Measurements from ENCODE around the gene RAD54L2. TPM values are rescaled to one million over a fixed set of nuclear protein-coding genes. Genes with fewer than 3 reads are reported as not detected.

Gene RAD54L2, protein sequence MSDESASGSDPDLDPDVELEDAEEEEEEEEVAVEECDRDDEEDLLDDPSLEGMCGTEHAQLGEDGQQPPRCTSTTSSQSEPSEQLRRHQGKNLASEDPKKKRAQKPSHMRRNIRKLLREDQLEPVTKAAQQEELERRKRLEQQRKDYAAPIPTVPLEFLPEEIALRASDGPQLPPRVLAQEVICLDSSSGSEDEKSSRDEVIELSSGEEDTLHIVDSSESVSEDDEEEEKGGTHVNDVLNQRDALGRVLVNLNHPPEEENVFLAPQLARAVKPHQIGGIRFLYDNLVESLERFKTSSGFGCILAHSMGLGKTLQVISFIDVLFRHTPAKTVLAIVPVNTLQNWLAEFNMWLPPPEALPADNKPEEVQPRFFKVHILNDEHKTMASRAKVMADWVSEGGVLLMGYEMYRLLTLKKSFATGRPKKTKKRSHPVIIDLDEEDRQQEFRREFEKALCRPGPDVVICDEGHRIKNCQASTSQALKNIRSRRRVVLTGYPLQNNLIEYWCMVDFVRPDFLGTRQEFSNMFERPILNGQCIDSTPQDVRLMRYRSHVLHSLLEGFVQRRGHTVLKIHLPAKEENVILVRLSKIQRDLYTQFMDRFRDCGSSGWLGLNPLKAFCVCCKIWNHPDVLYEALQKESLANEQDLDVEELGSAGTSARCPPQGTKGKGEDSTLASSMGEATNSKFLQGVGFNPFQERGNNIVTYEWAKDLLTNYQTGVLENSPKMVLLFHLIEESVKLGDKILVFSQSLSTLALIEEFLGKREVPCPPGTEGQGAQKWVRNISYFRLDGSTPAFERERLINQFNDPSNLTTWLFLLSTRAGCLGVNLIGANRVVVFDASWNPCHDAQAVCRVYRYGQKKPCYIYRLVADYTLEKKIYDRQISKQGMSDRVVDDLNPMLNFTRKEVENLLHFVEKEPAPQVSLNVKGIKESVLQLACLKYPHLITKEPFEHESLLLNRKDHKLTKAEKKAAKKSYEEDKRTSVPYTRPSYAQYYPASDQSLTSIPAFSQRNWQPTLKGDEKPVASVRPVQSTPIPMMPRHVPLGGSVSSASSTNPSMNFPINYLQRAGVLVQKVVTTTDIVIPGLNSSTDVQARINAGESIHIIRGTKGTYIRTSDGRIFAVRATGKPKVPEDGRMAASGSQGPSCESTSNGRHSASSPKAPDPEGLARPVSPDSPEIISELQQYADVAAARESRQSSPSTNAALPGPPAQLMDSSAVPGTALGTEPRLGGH (N-terminal part only)
- total RNA-seq = 10 to 100 TPM; 11.7 to 32.5 (median 24.5) TPM
- polyA plus RNA-seq = 1 to 10 TPM; 5.8 to 7.1 TPM
- long read RNA-seq, donor 1, partial matches to known transcripts = 7 of 13 reads
- long read RNA-seq, donor 1, other reads (novel, unspliced or antisense) = 6 of 13 reads
- long read RNA-seq, donor 2 = 0 reads
- long read RNA-seq, donor 3, full-length matches to known transcripts = 1 of 28 reads
- long read RNA-seq, donor 3, partial matches to known transcripts = 8 of 28 reads
- long read RNA-seq, donor 3, other reads (novel, unspliced or antisense) = 19 of 28 reads

DNA sequence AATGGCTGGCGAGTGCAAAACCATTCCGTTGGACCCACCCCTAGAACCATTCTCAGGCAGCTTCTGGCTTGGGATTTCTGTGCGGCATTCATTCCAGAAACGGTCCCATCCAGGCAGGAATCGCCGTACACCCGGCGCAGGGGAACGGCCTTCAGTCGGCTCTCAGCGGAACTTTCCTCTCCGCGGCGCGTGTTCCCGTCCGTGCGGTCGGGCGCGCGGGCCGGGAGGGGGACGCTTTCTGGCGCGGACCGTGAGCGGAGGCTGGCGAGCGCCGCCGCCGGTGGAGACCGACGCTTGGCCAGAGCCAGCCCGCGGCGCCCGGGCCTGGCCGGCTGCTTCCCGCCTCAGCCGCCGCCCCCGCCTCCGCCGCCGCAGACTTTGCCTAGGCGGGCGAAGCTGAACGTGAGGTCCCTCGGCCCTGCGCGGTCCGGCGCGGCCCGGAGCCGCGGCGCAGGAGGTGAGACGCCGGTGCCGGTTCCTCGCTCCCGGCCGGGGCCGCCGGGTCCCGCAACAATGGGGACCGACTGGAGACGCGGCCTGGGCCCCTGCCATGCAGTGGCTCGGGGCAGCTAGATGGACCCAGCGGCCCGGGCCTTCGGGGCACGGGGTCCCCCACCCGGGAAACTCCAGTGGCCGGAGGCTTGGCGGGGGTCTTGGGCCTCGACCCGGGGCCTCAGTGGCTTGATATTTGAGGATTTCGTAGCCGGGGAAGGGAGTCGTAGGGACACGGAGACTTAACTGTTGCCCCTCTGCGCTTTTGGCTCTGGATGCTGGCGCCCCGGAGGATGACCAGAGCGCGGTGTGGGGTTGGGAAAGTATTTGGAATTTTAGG lies at the start of gene RAD54L2:
Gene RAD54L2, plus strand, starts transcription at position 261 of the 832 bp plus-strand sequence. CDS start 51,702 bp downstream, outside the sequence.
- intact Hi-C loops (cut with DNase I) = loop anchor here in 2 of 4 donors (10.0 kb wide), 2 partner anchors 86 to 146 kb away; no protein-coding TSS in a partner anchor
- peak within 1 kb of the TSS; percentile 99 for H3K4me3 ChIP-seq
- no peaks in the 10 kb centered on the region for H3K4me1 ChIP-seq (ENCODE audit: insufficient read depth)
- no peaks in the 10 kb centered on the region for H3K27me3 ChIP-seq
- TF ChIP-seq POLR2A (IDR thresholded peaks at IDR 0.05) (peak; percentile 57), EP300 (IDR thresholded peaks at IDR 0.05) (no peak)
- TF ChIP-seq, protein P1, sequence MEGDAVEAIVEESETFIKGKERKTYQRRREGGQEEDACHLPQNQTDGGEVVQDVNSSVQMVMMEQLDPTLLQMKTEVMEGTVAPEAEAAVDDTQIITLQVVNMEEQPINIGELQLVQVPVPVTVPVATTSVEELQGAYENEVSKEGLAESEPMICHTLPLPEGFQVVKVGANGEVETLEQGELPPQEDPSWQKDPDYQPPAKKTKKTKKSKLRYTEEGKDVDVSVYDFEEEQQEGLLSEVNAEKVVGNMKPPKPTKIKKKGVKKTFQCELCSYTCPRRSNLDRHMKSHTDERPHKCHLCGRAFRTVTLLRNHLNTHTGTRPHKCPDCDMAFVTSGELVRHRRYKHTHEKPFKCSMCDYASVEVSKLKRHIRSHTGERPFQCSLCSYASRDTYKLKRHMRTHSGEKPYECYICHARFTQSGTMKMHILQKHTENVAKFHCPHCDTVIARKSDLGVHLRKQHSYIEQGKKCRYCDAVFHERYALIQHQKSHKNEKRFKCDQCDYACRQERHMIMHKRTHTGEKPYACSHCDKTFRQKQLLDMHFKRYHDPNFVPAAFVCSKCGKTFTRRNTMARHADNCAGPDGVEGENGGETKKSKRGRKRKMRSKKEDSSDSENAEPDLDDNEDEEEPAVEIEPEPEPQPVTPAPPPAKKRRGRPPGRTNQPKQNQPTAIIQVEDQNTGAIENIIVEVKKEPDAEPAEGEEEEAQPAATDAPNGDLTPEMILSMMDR (IDR thresholded peaks at IDR 0.05) = peak in 2 of 3 donors; percentile 34 to 35
- peak; percentile 66 to 89 (median 79) for DNase-seq
- H3K9me3 ChIP-seq = no peaks in the 10 kb centered on the region
- 0% methylated on average over 48 to 91 of the region's 91 CpGs for WGBS, 3 donors
- peak within 1 kb of the TSS; percentile 75 to 86 for H3K27ac ChIP-seq
- no peaks in the 10 kb centered on the region for H3K36me3 ChIP-seq

DNA sequence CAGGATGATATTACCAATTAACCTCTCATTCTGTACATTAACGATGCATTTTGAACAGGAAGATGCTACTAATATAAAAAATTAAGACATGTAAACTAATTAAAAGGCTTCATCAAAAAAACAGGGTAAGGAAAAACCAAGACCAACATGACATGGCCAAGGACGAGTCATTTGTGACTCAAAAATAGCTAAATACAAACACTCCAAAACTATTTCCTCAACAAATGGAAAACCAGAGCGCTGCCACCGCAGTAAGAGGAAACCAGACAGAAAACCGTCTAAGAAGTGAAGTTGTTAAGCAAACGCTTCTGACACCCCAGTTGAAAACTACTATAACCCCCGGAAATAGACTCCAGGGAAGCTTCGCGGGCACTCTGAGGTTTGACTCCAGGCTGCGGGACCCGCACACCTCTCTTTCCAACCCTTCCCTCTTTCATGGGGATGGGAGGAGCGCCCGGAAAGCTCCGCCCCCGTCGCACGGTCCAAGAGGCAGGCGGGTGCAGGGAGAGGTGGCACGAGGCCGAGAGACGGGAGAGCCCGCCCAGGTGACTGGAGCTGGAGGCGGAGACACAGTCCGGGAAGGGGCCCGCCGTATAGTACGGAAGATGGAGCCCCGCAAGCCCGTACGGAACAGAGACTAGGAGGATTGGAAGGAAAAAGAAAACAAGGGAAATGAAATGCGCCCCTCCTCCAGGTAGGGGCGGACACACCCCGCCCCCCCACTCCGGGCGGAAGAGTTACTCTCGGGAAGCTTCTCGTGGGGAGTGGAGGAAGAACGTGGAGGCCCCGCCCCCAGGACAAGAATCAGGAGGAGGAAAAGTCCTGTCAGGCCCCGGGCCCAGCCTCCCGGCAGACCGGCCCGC lies 39.4 kb upstream of the RAD54L2 start:
- 0 to 1% (median 0%) methylated on average over 42 to 43 of the region's 43 CpGs for WGBS, 3 donors
- peak overlapping the region; percentile 90 to 97 for H3K27ac ChIP-seq
- peak overlapping the region; percentile 70 for H3K4me3 ChIP-seq
- TF ChIP-seq EP300 (IDR thresholded peaks at IDR 0.05) (no peak), POLR2A (IDR thresholded peaks at IDR 0.05) (peak; percentile 65)
- no peaks in the 10 kb centered on the region for H3K4me1 ChIP-seq (ENCODE audit: insufficient read depth)
- no peaks in the 10 kb centered on the region for H3K36me3 ChIP-seq
- no peaks in the 10 kb centered on the region for H3K27me3 ChIP-seq
- DNase-seq = peak; percentile 94 to 97 (median 96)
- H3K9me3 ChIP-seq = no peaks in the 10 kb centered on the region
- intact Hi-C loops (cut with DNase I) = no loop called here

DNA sequence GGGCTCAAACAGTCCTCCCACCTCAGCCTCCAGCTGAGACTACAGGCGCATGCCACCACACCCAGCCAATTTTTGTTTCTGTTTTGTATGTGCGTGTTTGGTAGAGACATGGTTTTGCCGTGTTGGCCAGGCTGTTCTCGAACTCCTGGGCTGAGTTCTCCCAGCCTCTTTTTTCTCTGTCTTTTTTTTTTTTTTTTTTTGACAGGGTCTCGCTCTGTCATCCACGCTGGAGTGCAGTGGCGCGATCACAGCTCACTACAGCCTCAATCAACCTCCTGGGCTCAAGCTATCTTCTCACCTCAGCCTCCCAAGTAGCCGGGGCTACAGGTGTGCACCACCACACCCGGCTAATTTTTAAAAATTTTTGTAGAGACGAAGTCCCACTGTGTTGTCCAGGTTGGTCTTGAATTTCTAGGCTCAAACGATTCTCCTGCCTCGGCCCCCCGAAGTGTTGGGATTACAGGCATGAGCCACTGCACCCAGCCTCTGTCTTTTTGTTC lies 37.8 kb upstream of the RAD54L2 start:
- Histone ChIP-seq H3K4me3 (no peak overlapping the region), H3K4me1 (ENCODE audit: insufficient read depth) (no peaks in the 10 kb centered on the region), H3K36me3 (no peaks in the 10 kb centered on the region), H3K27me3 (no peaks in the 10 kb centered on the region), H3K27ac (peak overlapping the region in 1 of 2 donors; percentile 52), H3K9me3 (no peaks in the 10 kb centered on the region)
- DNase-seq = peak; percentile 22 to 57 (median 54)
- TF ChIP-seq POLR2A (IDR thresholded peaks at IDR 0.05) = no peak
- TF ChIP-seq, protein P1 (IDR thresholded peaks at IDR 0.05) = no peak
- TF ChIP-seq EP300 (IDR thresholded peaks at IDR 0.05) = no peak
- intact Hi-C loops (cut with DNase I) = loop anchor here (5.0 to 10.0 kb wide), 3 partner anchors 172 to 1136 kb away; partner anchors contain the start of gene TEX264 (in 3 of the 4)
- WGBS, 3 donors = 84 to 89% (median 86%) methylated on average over 14 of the region's 14 CpGs
